ENCODE measurements around the gene TNS2.

The TNS2 gene

GRCh38 chr12:53073881-53074280 lies 24.0 kb downstream of the TNS2 start:
- CTCF ChIA-PET = no interaction called here
- no peak for TF ChIP-seq CTCF (conservative IDR thresholded peaks at IDR 0.05; ENCODE audit: low read depth)

GRCh38 chr12:53074283-53074998 lies 24.6 kb downstream of the TNS2 start:
- ChIA-PET CTCF (interaction anchor here (5.0 kb wide), 1 partner anchor 8 kb away, joined by 37 read pairs; no protein-coding TSS in a partner anchor), POLR2A (ENCODE audit: low non-redundant PET) (no interaction called here)
- no peak for DNase-seq (ENCODE audit: low spot score)
- H3K27ac ChIP-seq = peak overlapping the region; percentile 97
- TF ChIP-seq CTCF (conservative IDR thresholded peaks at IDR 0.05; ENCODE audit: low read depth) = no peak

More at GRCh38 chr12:53073881-53074280, 24.0 kb downstream of the TNS2 start:
- POLR2A ChIA-PET (ENCODE audit: low non-redundant PET) = no interaction called here
- no peak for DNase-seq (ENCODE audit: low spot score)
- H3K27ac ChIP-seq = peak overlapping the region; percentile 97

- no peak for TF ChIP-seq CTCF (conservative IDR thresholded peaks at IDR 0.05; ENCODE audit: low read depth)
- ChIA-PET POLR2A (ENCODE audit: low non-redundant PET) (no interaction called here), CTCF (interaction anchor here (5.0 kb wide), 1 partner anchor 8 kb away, joined by 37 read pairs; no protein-coding TSS in a partner anchor)
- H3K27ac ChIP-seq = peak overlapping the region; percentile 97
- no peak for DNase-seq (ENCODE audit: low spot score)
Measured at GRCh38 chr12:53074999-53075370, 25.1 kb downstream of the TNS2 start.

- DNase-seq (ENCODE audit: low spot score) = no peak
- ChIA-PET POLR2A (ENCODE audit: low non-redundant PET) (no interaction called here), CTCF (interaction anchor here (0.8 to 5.0 kb wide), 2 partner anchors 10 to 22 kb away, joined by 3 to 37 read pairs; no protein-coding TSS in a partner anchor)
- peak overlapping the region; percentile 32; the same call in 1 of the 2 replicates for H3K27ac ChIP-seq
- no peak for TF ChIP-seq CTCF (conservative IDR thresholded peaks at IDR 0.05; ENCODE audit: low read depth)
Measured at GRCh38 chr12:53076461-53076860, 26.6 kb downstream of the TNS2 start.

- DNase-seq (ENCODE audit: low spot score) = no peak
- ChIA-PET POLR2A (ENCODE audit: low non-redundant PET) (no interaction called here), CTCF (interaction anchor here (0.5 to 5.0 kb wide), 4 partner anchors 10 to 24 kb away, joined by 3 to 37 read pairs (median 3); no protein-coding TSS in a partner anchor)
- no peak for TF ChIP-seq CTCF (conservative IDR thresholded peaks at IDR 0.05; ENCODE audit: low read depth)
- H3K27ac ChIP-seq = peak overlapping the region; percentile 32; the same call in 1 of the 2 replicates
Measured at GRCh38 chr12:53077030-53077429, 27.2 kb downstream of the TNS2 start.

- peak overlapping the region; percentile 89 for H3K27ac ChIP-seq
- TF ChIP-seq CTCF (conservative IDR thresholded peaks at IDR 0.05; ENCODE audit: low read depth) = no peak
- ChIA-PET POLR2A (ENCODE audit: low non-redundant PET) (interaction anchor here (0.7 kb wide), 3 partner anchors 12 to 21 kb away, joined by 3 to 10 read pairs (median 3); no protein-coding TSS in a partner anchor), CTCF (interaction anchor here (0.5 to 5.0 kb wide), 2 partner anchors 12 to 31 kb away, joined by 4 to 37 read pairs; no protein-coding TSS in a partner anchor)
- DNase-seq (ENCODE audit: low spot score) = no peak
Measured at GRCh38 chr12:53078425-53079225, 28.8 kb downstream of the TNS2 start.

Data from RWPE1 (cell line).